ENCODE measurements around the gene PTK7. TPM values are rescaled to one million over a fixed set of nuclear protein-coding genes. Genes with fewer than 3 reads are reported as not detected.

The PTK7 gene
- total RNA-seq = 47.0 and 107 TPM in 2 replicates

GRCh38 chr6:43075670-43076463 lies at the start of gene PTK7:
Gene PTK7 (plus strand): TSS chr6:43076314. CDS start chr6:43076489, 175 bp downstream.

GRCh38 chr6:43053545-43054205 lies 22.4 kb upstream of the PTK7 start, which contains the start of gene CUL7:
Gene CUL7 (minus strand): TSS chr6:43053851. CDS start chr6:43052788, 1,063 bp downstream.

DNA sequence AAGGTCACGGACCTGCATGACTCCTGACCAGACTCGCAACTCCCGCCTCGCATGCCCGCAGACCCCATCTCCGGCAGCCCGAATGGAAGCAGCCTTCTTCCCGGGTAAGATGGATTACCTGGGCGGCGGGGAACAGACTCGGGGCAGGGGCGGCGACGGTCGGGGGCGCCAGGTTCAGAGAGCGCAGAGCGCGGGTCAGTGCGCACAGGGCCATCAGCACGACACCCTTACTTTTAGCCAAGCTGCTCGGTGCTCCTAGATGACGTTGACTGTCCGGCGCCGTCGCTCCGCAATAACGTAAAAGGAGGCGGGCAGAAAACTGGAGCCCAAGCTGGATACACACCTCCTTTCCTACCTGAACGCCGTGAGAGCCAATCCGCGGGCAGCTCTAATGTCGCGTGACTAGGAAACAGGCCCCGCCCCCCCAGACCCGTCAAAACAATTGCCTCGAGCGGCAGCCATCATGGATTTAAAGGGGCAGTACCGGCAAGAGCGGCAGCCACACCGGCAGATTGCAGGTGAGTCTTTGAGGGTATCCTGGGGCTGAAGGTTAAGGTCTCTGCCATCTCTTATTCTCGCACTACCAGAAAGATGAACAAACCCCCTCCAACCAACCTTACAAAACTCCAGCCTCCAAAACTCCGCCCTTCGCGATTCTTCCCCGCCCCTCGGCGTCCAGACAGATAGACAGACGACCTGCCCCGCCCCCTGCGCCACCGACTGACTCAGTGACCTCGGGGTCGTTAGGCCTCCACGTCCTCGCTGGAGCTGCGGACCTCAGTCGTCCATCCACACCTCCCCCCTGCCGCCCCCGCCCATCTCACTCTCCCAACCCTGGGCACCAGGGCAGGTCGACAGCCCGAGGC lies 16.7 kb upstream of the PTK7 start, which contains the start of the genes KLC4 and MRPL2:
TSS of gene KLC4 (plus strand) at position 464 of the 866 bp plus-strand sequence. CDS start 1,705 bp downstream, outside the sequence.
TSS of gene MRPL2 (minus strand) at position 267 of the 866 bp plus-strand sequence. CDS start at position 214, 53 bp downstream.

DNA sequence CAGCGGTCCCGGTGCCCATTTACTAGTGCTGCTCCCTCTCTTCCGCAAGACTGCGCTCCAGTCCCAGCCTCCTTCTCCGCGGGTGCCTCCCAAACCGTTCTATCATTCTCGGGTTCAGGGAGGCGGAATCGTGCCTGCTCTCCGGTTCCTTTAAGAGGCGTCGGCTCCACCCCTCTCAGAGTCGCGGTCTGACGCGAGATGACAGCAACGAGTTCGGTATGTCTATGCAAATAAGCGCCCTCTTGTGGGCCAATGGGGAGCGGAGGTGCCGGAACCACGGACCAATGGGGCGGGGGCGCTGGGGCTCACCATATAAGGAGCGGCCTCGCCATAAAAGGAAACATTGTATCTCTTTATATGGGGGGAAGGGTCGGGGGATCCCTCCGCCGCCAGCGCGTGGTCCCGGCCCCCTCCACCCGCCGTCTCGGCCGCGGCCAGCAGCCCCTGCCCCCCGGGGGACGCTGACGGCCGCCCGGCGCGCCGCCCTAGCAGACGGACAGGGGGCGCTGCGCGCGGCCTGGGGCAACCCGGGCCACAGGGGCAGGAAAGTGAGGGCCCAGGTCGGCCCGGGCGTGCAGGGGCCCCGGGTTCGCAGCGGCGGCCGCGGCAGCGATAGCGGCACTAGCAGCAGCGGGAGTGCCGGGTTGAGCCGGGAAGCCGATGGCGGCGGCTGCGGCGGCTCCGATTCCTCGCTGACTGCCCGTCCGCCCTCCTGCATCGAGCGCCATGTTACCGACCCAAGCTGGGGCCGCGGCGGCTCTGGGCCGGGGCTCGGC lies 95.0 kb downstream of the PTK7 start, which contains the start of gene SRF:
TSS of gene SRF (plus strand) at position 339 of the 776 bp plus-strand sequence. CDS start at position 727, 388 bp downstream.

DNA sequence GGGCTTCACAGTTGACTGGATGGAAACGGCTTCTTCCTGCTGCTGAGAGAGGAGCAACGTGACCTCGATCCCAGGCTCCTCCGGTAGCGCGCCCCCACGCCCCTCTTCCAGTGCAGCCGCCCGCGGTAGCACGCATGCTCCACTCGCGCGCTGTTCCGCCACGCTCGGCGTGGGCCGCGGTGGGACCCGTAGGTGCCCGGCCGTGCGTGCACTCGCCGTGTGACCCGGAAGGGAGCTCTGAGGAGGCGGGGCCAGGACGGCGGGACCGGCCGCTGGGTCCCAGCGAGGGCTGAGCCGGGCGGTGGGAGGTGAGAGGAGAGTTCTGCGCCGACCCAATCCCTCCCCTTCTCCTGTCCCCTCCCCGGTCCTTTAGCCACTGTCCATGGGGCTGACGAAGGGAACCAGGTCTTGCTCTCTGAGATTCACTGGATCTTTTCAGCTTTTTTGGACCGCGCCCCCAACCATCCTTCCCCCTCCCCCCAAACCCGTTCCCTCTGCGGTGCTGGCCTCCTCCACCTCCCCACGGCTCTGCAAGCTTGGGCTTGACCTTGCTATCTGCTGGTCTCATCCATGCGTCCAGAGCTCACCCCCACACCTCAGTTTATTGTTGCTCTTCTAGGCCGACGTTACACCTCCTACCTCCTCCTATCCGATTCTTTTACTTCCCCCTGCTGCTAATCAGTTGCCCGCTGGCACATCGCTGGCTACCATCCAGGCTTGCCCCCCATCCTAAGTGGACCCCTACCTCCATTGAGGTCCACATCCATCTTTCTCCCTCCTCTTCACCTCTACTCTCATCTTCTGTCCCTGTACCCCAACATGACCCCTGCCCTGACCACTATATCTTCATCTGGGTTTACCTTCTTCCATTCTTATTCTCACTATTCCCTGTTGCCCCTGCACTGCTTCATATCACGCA lies 106.1 kb downstream of the PTK7 start, which contains the start of gene CUL9:
TSS of gene CUL9 (plus strand) at position 255 of the 919 bp plus-strand sequence. CDS start 2,115 bp downstream, outside the sequence.

Other genes with a start within 250 kb of the PTK7 start
- 162 and 174 TPM in 2 replicates for gene RPL7L1, start 196.7 kb upstream of the PTK7 start, total RNA-seq
- 0.19 TPM in 1 of 2 replicates, not detected in the other for gene PTCRA, start 160.3 kb upstream of the PTK7 start, total RNA-seq
- 38.3 and 44.8 TPM in 2 replicates for gene CNPY3, start 146.8 kb upstream of the PTK7 start, total RNA-seq
- 0.19 TPM in 1 of 2 replicates, not detected in the other for gene GNMT, start 115.6 kb upstream of the PTK7 start, total RNA-seq
- 25.9 and 46.8 TPM in 2 replicates for gene PEX6, start 97.1 kb upstream of the PTK7 start, total RNA-seq
- gene PPP2R5D, start 91.7 kb upstream of the PTK7 start, total RNA-seq = 39.7 and 47.4 TPM in 2 replicates
- gene MEA1, start 62.4 kb upstream of the PTK7 start, total RNA-seq = 65.1 and 125 TPM in 2 replicates
- 64.8 and 107 TPM in 2 replicates for gene KLHDC3, start 62.1 kb upstream of the PTK7 start, total RNA-seq
- 64.3 and 147 TPM in 2 replicates for gene RRP36, start 54.7 kb upstream of the PTK7 start, total RNA-seq
- gene CUL7, start 22.5 kb upstream of the PTK7 start, total RNA-seq = 41.0 and 52.4 TPM in 2 replicates
- gene MRPL2, start 16.9 kb upstream of the PTK7 start, total RNA-seq = 15.2 and 32.8 TPM in 2 replicates
- 11.5 and 19.4 TPM in 2 replicates for gene KLC4, start 16.7 kb upstream of the PTK7 start, total RNA-seq
- 16.1 and 23.4 TPM in 2 replicates for gene SRF, start 95.0 kb downstream of the PTK7 start, total RNA-seq
- gene CUL9, start 105.9 kb downstream of the PTK7 start, total RNA-seq = 14.0 and 20.3 TPM in 2 replicates
- 36.1 and 53.1 TPM in 2 replicates for gene DNPH1, start 153.2 kb downstream of the PTK7 start, total RNA-seq
- under 0.01 TPM in 1 of 2 replicates, not detected in the other for gene TTBK1, start 167.2 kb downstream of the PTK7 start, total RNA-seq
- gene SLC22A7, start 221.9 kb downstream of the PTK7 start, total RNA-seq = not detected in 2 replicates
- gene CRIP3, start 232.5 kb downstream of the PTK7 start, total RNA-seq = not detected in 2 replicates